ENCODE measurements around the gene APOC3. TPM values are rescaled to one million over a fixed set of nuclear protein-coding genes. Genes with fewer than 3 reads are reported as not detected.

Gene APOC3
- total and polyA plus RNA-seq, 4 donors: 608 to 24,129 (median 9,307) TPM

GRCh38 chr11:116852261-116853031, 22.7 kb downstream of the APOC3 start (continued):
- TF ChIP-seq CTCF (IDR thresholded peaks at IDR 0.05; ENCODE audit: low read depth, low read length, missing input control): no peak
- no peak for TF ChIP-seq HNF4G (IDR thresholded peaks at IDR 0.05)

GRCh38 chr11:116853461-116854073, 23.9 kb downstream of the APOC3 start:
- Histone ChIP-seq H3K9me3 (ENCODE audit: control insufficient read depth in 4 of 4, low read length in 3 of 4) (no peaks in the 10 kb centered on the region), H3K27ac (ENCODE audit: low read depth in 1 of 2, low read length in 2 of 2) (peak overlapping the region in 1 of 2 donors; percentile 16), H3K27me3 (ENCODE audit: control insufficient read depth in 4 of 4, insufficient read depth in 4 of 4, low read length in 3 of 4) (no peaks in the 10 kb centered on the region), H3K36me3 (ENCODE audit: control insufficient read depth in 4 of 4, insufficient read depth in 3 of 4, low read depth in 1 of 4, low read length in 3 of 4) (peaks cover 5 to 19% (median 13%) of the 10 kb centered on the region in 4 donors), H3K9ac (ENCODE audit: low read depth in 1 of 2, low read length in 2 of 2) (no peak overlapping the region), H3K4me3 (ENCODE audit: low read depth in 1 of 3, low read length in 3 of 3) (no peak overlapping the region), H3K4me1 (ENCODE audit: control insufficient read depth in 4 of 4, insufficient read depth in 4 of 4, low read length in 3 of 4) (peaks cover 13 to 37% (median 28%) of the 10 kb centered on the region in 4 donors)
- whole genome bisulfite sequencing: 74% methylated on average over 6 of the region's 6 CpGs
- DNase-seq (ENCODE audit: low spot score): no peak
- no peak for TF ChIP-seq CTCF (IDR thresholded peaks at IDR 0.05; ENCODE audit: low read depth, low read length, missing input control)
- TF ChIP-seq ZBTB33 (IDR thresholded peaks at IDR 0.05): no peak
- TF ChIP-seq HNF4A (conservative IDR thresholded peaks at IDR 0.05): no peak
- TF ChIP-seq HNF4G (IDR thresholded peaks at IDR 0.05): no peak
- no peak for TF ChIP-seq FOXA1 (IDR thresholded peaks at IDR 0.05)
- TF ChIP-seq RXRA (IDR thresholded peaks at IDR 0.05): no peak
- no peak for TF ChIP-seq YY1 (IDR thresholded peaks at IDR 0.05)
- TF ChIP-seq GABPA (IDR thresholded peaks at IDR 0.05 in 1 of 2, conservative IDR thresholded peaks at IDR 0.05 in 1 of 2): no peak
- no peak for TF ChIP-seq RAD21 (IDR thresholded peaks at IDR 0.05)
- TF ChIP-seq REST (IDR thresholded peaks at IDR 0.05): no peak

Data from liver (tissue), 9 donors.